Keratinocyte (primary cell): Measurements from ENCODE around the gene SDC1. TPM values are rescaled to one million over a fixed set of nuclear protein-coding genes. Genes with fewer than 3 reads are reported as not detected.
"Not testable (repeated sequence)": the region's sequence is repeated elsewhere in the genome, so short reads cannot be mapped to it uniquely, and the experiment has no call there.

Experiments used
- DNase-seq: peaks from one replicate; pipeline ENCODE4 v3.0.0-alpha.2; 2011; ENCODE audit warnings: low read depth, missing footprints, low spot score
- FAIRE-seq: peaks from 2 replicates; lab custom pipeline; 2011; peaks lifted over from hg19 to GRCh38; lab: Jason Lieb, UNC
- H2AFZ ChIP-seq: 2 replicates; pipeline ENCODE4 v1.6.0; 2012; ENCODE audit warnings: low read length, control low read depth, inconsistent platforms; ENCODE audit not compliant: control insufficient read depth
- H3K27ac ChIP-seq: 2 replicates; pipeline ENCODE4 v1.5.1; 2011; ENCODE audit warnings: low read length; ENCODE audit not compliant: control insufficient read depth, insufficient read depth
- H3K27me3 ChIP-seq: 3 replicates; pipeline ENCODE4 v1.6.0; 2011; ENCODE audit warnings: low read length; ENCODE audit not compliant: control insufficient read depth, insufficient read depth; ENCODE audit errors: extremely low read depth
- H3K36me3 ChIP-seq, 2 experiments: 2 replicates in 1 of 2; 3 replicates in 1 of 2; pipeline ENCODE4 v1.5.1; 2011; ENCODE audit warnings: low read length in 2 of 2, mild to moderate bottlenecking in 1 of 2; ENCODE audit not compliant: control insufficient read depth in 2 of 2, insufficient read depth in 2 of 2; ENCODE audit errors: extremely low read depth in 1 of 2
- H3K4me1 ChIP-seq: 3 replicates; pipeline ENCODE4 v1.5.1; 2011; ENCODE audit warnings: low read length; ENCODE audit not compliant: control insufficient read depth, insufficient read depth; ENCODE audit errors: extremely low read depth
- H3K4me2 ChIP-seq: 3 replicates; pipeline ENCODE4 v1.6.0; 2011; ENCODE audit warnings: low read depth, low read length; ENCODE audit not compliant: control insufficient read depth, insufficient read depth; ENCODE audit errors: extremely low read depth
- H3K4me3 ChIP-seq, 3 experiments: fragments of 200-600 bp in 1 of 3; sonication (generic) in 1 of 3; 2 replicates in 2 of 3; 3 replicates in 1 of 3; pipeline ENCODE4 v1.5.1; 2011 to 2016; ENCODE audit warnings: low read length in 3 of 3, mild to moderate bottlenecking in 3 of 3, control low read depth in 2 of 3, inconsistent platforms in 1 of 3, low read depth in 1 of 3, mixed read lengths in 1 of 3, mixed run types in 1 of 3, moderate library complexity in 1 of 3; ENCODE audit not compliant: control insufficient read depth in 2 of 3, insufficient read depth in 2 of 3; ENCODE audit errors: extremely low read depth in 1 of 3
- H3K79me2 ChIP-seq: 2 replicates; pipeline ENCODE4 v1.6.0; 2012; ENCODE audit warnings: low read length; ENCODE audit not compliant: control insufficient read depth, insufficient read depth
- H3K9ac ChIP-seq: 3 replicates; pipeline ENCODE4 v1.6.0; 2011; ENCODE audit warnings: low read length; ENCODE audit not compliant: control insufficient read depth, insufficient read depth; ENCODE audit errors: extremely low read depth
- H3K9me1 ChIP-seq: 3 replicates; pipeline ENCODE4 v1.6.0; 2011; ENCODE audit warnings: low read length; ENCODE audit not compliant: control insufficient read depth, insufficient read depth; ENCODE audit errors: extremely low read depth
- H3K9me3 ChIP-seq: 2 replicates; pipeline ENCODE4 v1.5.1; 2012; ENCODE audit warnings: low read depth, low read length; ENCODE audit not compliant: control insufficient read depth
- H4K20me1 ChIP-seq: 3 replicates; pipeline ENCODE4 v1.6.0; 2011; ENCODE audit warnings: low read length; ENCODE audit not compliant: control insufficient read depth, insufficient read depth; ENCODE audit errors: extremely low read depth
- CTCF ChIP-seq, 3 experiments: IDR thresholded peaks in 1 of 3; conservative IDR thresholded peaks in 1 of 3; optimal IDR thresholded peaks in 1 of 3; 2 replicates in 2 of 3; 3 replicates in 1 of 3; pipeline versions ENCODE3 to v1.5.1; 2011; ENCODE audit warnings: low read length in 3 of 3, mild to moderate bottlenecking in 3 of 3, moderate library complexity in 2 of 3, control low read depth in 1 of 3, inconsistent platforms in 1 of 3; ENCODE audit not compliant: insufficient read depth in 2 of 3; ENCODE audit errors: extremely low read depth in 1 of 3
- EZH2 ChIP-seq: IDR thresholded peaks from one replicate; pipeline ENCODE4 v1.6.1; 2012; ENCODE audit warnings: inconsistent platforms, mild to moderate bottlenecking, low read length, moderate library complexity
- dilution Hi-C: fragments of 300-500 bp; cut with MboI; formaldehyde crosslinking; loops from one replicate; pipeline ENCODE4 v1.7.0; 2020; ENCODE audit warnings: low sequenced_read_pairs; ENCODE audit not compliant: extremely low pct_ligation_motif_present
- polyA minus RNA-seq, 3 experiments: library from RNA; depleted of rRNA, polyadenylated mRNA; stranded (reverse); fragments of >200 nt; gene quantifications; 1 replicate in 1 of 3; 2 replicates in 1 of 3; 3 replicates in 1 of 3; pipeline ENCODE4 v1.2.3, GENCODE V29; 2011
- polyA plus RNA-seq, 5 experiments: library from polyadenylated mRNA; depleted of rRNA in 3 of 5; stranded (reverse) in 3 of 5; stranded (forward) in 1 of 5; unstranded in 1 of 5; fragments of >200 nt; gene quantifications; 1 replicate in 1 of 5; 2 replicates in 3 of 5; 3 replicates in 1 of 5; pipeline versions ENCODE4 v1.2.1 to v1.2.3, GENCODE V29; 2011 to 2012; ENCODE audit warnings: missing spikeins in 2 of 5, low read depth in 1 of 5, low replicate concordance in 1 of 5

The SDC1 gene
- polyA plus RNA-seq: 696 to 1,073 TPM (median 1,057 TPM) in 3 replicates
- 577 TPM for polyA plus RNA-seq (2011; ENCODE audit: low read depth)
- polyA plus RNA-seq (2011; cell fraction: cytosol; rRNA removed): 226 and 414 TPM in 2 replicates
- 1,167 and 1,399 TPM in 2 replicates for polyA plus RNA-seq (2011; cell fraction: nucleus; rRNA removed)
- polyA plus RNA-seq (2012; ENCODE audit: low replicate concordance): 758 and 1,072 TPM in 2 replicates
- polyA minus RNA-seq: 474 to 810 TPM (median 579 TPM) in 3 replicates
- 947 TPM for polyA minus RNA-seq (2011; cell fraction: cytosol; rRNA and poly(A)+ RNA removed)
- polyA minus RNA-seq (2011; cell fraction: nucleus; rRNA and poly(A)+ RNA removed): 1,336 and 1,444 TPM in 2 replicates

GRCh38 chr2:20224716-20225293 lies at the start of gene SDC1:
Gene SDC1, minus strand, starts transcription at chr2:20225130. Its CDS starts 263 bp downstream, at chr2:20224867.
- H3K79me2 ChIP-seq: peaks cover 57% of the 10 kb centered on the region

DNA sequence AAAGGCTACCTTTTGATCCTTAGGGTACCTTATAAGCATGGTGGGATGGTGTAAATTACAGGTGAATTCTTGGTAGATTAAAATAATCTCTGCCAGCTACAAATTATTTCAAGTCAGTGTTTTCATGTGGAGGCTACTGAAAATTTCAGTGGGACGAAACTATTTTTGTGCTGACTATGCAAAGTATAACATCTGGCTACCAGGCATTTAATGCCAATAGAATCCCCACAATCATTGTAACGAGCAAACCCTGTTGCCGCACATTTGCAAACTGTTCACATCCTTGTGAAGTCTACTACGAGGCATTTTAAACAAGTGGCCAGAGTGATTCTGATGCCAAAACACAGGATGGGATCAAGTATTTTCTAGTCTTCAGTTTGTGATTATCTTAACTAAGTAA lies 48.1 kb upstream of the SDC1 start:
- Histone ChIP-seq H3K4me1 (no peaks in the 10 kb centered on the region), H3K79me2 (peaks cover 4% of the 10 kb centered on the region), H3K9me1 (no peaks in the 10 kb centered on the region), H2AFZ (no peak overlapping the region), H3K4me2 (no peak overlapping the region), H3K27me3 (no peaks in the 10 kb centered on the region), H3K9ac (no peak overlapping the region), H4K20me1 (no peaks in the 10 kb centered on the region), H3K36me3 (peaks cover 2 to 3% of the 10 kb centered on the region in 2 experiments), H3K9me3 (no peaks in the 10 kb centered on the region), H3K4me3 (no peak overlapping the region), H3K27ac (no peak overlapping the region)
- no peak for TF ChIP-seq CTCF (optimal IDR thresholded peaks at IDR 0.05 in 1 of 3, IDR thresholded peaks at IDR 0.05 in 1 of 3, conservative IDR thresholded peaks at IDR 0.05 in 1 of 3; ENCODE audit: extremely low read depth in 1 of 3, insufficient read depth in 2 of 3, low read length in 3 of 3)
- TF ChIP-seq EZH2: no peak
- DNase-seq (no peak), FAIRE-seq (no peak)
- dilution Hi-C loops: no loop called here

More at GRCh38 chr2:20224716-20225293, at the start of gene SDC1:
- Histone ChIP-seq H4K20me1 (peaks cover 11% of the 10 kb centered on the region), H3K4me1 (peaks cover 40% of the 10 kb centered on the region), H2AFZ (no peak within 1 kb of the TSS), H3K4me2 (peak within 1 kb of the TSS; percentile 100), H3K27ac (peak within 1 kb of the TSS; percentile 96), H3K9ac (peak within 1 kb of the TSS; percentile 96), H3K9me1 (no peaks in the 10 kb centered on the region), H3K27me3 (no peaks in the 10 kb centered on the region), H3K9me3 (no peaks in the 10 kb centered on the region), H3K36me3 (peaks cover 4 to 37% of the 10 kb centered on the region in 2 experiments), H3K4me3 (peak within 1 kb of the TSS; percentile 82 to 94 (median 91))
- DNase-seq (no peak), FAIRE-seq (no peak)
- dilution Hi-C loops: no loop called here
- no peak for TF ChIP-seq CTCF (optimal IDR thresholded peaks at IDR 0.05 in 1 of 3, IDR thresholded peaks at IDR 0.05 in 1 of 3, conservative IDR thresholded peaks at IDR 0.05 in 1 of 3; ENCODE audit: extremely low read depth in 1 of 3, insufficient read depth in 2 of 3, low read length in 3 of 3)
- no peak for TF ChIP-seq EZH2

GRCh38 chr2:20268317-20268716 lies 43.4 kb upstream of the SDC1 start:
- H3K9me3 ChIP-seq, H3K9ac ChIP-seq, H2AFZ ChIP-seq, DNase-seq, FAIRE-seq, H4K20me1 ChIP-seq, H3K9me1 ChIP-seq, H3K79me2 ChIP-seq, H3K4me3 ChIP-seq, H3K4me2 ChIP-seq, dilution Hi-C loops, H3K27me3 ChIP-seq, H3K36me3 ChIP-seq, H3K27ac ChIP-seq, H3K4me1 ChIP-seq: not testable (repeated sequence)
